ENCODE measurements around the gene PSMD14.

DNA sequence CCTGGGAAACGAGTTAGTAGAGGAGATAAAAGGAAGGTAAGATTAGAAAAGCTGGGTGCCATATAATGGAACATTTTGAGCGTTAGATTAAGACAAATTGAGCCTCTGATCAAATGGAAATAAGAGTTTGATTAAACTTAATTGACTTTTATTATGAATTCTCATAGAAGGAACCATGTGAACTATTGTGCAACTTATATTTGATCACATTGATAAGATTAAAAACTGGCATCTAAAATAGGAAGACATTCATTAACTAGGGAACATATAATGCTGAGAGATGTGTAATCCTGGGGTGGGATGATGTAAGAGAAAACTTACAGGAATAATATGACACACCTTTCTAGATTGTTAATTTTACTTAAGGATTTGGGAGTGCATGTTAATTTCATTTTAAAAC is 130.4 kb downstream of the PSMD14 start:
- no peak for TF ChIP-seq ZNF292 (CRISPR knock-in tag; IDR thresholded peaks at IDR 0.05; ENCODE audit: borderline replicate concordance, low read depth)
- TF ChIP-seq TCF7L2 (IDR thresholded peaks at IDR 0.05; ENCODE audit: low read depth, low read length): no peak
- no peak for TF ChIP-seq RAD51 (IDR thresholded peaks at IDR 0.05; ENCODE audit: borderline replicate concordance)
- TF ChIP-seq JUN (CRISPR knock-in tag; IDR thresholded peaks at IDR 0.05): no peak

All from HepG2 (cell line).